HFFc6 (cell line): Measurements from ENCODE around the gene NRF1. TPM values are rescaled to one million over a fixed set of nuclear protein-coding genes. Genes with fewer than 3 reads are reported as not detected.

ENCODE experiments used
- DNase-seq: peaks from one replicate; pipeline ENCODE4 v3.0.0-alpha.2; 2018
- H3K27ac Mint-ChIP-seq: 2 replicates; pipeline ENCODE4 v1.8.0; 2020; ENCODE audit warnings: mild to moderate bottlenecking, mixed read lengths
- H3K27me3 Mint-ChIP-seq: 2 replicates; pipeline ENCODE4 v1.8.0; 2021; ENCODE audit warnings: mild to moderate bottlenecking, moderate library complexity, mixed read lengths; ENCODE audit not compliant: insufficient read depth
- H3K36me3 Mint-ChIP-seq: 2 replicates; pipeline ENCODE4 v1.8.0; 2021; ENCODE audit warnings: low read depth, mixed read lengths
- H3K4me1 Mint-ChIP-seq: 2 replicates; pipeline ENCODE4 v1.8.0; 2020; ENCODE audit warnings: low read depth, mixed read lengths
- H3K4me3 Mint-ChIP-seq: 2 replicates; pipeline ENCODE4 v1.8.0; 2020; ENCODE audit warnings: mild to moderate bottlenecking, moderate library complexity, mixed read lengths
- H3K9me3 Mint-ChIP-seq: 2 replicates; pipeline ENCODE4 v1.8.0; 2020; ENCODE audit warnings: mild to moderate bottlenecking, mixed read lengths
- total RNA-seq, 6 experiments: library from RNA; stranded (reverse); fragmentation: NEBNext Ultra II Directional; extraction: Animal tissue kit (Norgen Biotek cat#: 25700); gene quantifications; 2 replicates in 1 of 6; 3 replicates in 5 of 6; pipeline ENCODE4 v1.2.3, GENCODE V29; 2021
- TF ChIP-seq, protein P1 (sequence below): fragments of 200-600 bp; sonication (generic); IDR thresholded peaks from 2 replicates; pipeline ENCODE4 v1.5.0; 2021; ENCODE audit warnings: antibody characterized with exemption, mild to moderate bottlenecking

Gene NRF1
- total RNA-seq, 6 experiments from 2014 or later = 8.8 to 11.8 (median 10.4) TPM

GRCh38 chr7:129796186-129796775, 184.8 kb downstream of the NRF1 start:
- H3K27me3 Mint-ChIP-seq = peaks cover 12% of the 10 kb centered on the region
- H3K4me3 Mint-ChIP-seq = no peak overlapping the region
- H3K36me3 Mint-ChIP-seq = no peaks in the 10 kb centered on the region
- no peaks in the 10 kb centered on the region for H3K4me1 Mint-ChIP-seq
- TF ChIP-seq, protein P1, sequence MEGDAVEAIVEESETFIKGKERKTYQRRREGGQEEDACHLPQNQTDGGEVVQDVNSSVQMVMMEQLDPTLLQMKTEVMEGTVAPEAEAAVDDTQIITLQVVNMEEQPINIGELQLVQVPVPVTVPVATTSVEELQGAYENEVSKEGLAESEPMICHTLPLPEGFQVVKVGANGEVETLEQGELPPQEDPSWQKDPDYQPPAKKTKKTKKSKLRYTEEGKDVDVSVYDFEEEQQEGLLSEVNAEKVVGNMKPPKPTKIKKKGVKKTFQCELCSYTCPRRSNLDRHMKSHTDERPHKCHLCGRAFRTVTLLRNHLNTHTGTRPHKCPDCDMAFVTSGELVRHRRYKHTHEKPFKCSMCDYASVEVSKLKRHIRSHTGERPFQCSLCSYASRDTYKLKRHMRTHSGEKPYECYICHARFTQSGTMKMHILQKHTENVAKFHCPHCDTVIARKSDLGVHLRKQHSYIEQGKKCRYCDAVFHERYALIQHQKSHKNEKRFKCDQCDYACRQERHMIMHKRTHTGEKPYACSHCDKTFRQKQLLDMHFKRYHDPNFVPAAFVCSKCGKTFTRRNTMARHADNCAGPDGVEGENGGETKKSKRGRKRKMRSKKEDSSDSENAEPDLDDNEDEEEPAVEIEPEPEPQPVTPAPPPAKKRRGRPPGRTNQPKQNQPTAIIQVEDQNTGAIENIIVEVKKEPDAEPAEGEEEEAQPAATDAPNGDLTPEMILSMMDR = no peak
- no peak overlapping the region for H3K27ac Mint-ChIP-seq
- DNase-seq = no peak
- no peaks in the 10 kb centered on the region for H3K9me3 Mint-ChIP-seq

- no peaks in the 10 kb centered on the region for H3K9me3 Mint-ChIP-seq
- no peaks in the 10 kb centered on the region for H3K4me1 Mint-ChIP-seq
- DNase-seq = no peak
- no peak overlapping the region for H3K4me3 Mint-ChIP-seq
- no peak overlapping the region for H3K27ac Mint-ChIP-seq
- TF ChIP-seq, protein P1 = no peak
- H3K27me3 Mint-ChIP-seq = peaks cover 15% of the 10 kb centered on the region; the same call in 1 of the 2 replicates
- no peaks in the 10 kb centered on the region for H3K36me3 Mint-ChIP-seq
Measured at GRCh38 chr7:129797214-129797789, 185.8 kb downstream of the NRF1 start.

DNA sequence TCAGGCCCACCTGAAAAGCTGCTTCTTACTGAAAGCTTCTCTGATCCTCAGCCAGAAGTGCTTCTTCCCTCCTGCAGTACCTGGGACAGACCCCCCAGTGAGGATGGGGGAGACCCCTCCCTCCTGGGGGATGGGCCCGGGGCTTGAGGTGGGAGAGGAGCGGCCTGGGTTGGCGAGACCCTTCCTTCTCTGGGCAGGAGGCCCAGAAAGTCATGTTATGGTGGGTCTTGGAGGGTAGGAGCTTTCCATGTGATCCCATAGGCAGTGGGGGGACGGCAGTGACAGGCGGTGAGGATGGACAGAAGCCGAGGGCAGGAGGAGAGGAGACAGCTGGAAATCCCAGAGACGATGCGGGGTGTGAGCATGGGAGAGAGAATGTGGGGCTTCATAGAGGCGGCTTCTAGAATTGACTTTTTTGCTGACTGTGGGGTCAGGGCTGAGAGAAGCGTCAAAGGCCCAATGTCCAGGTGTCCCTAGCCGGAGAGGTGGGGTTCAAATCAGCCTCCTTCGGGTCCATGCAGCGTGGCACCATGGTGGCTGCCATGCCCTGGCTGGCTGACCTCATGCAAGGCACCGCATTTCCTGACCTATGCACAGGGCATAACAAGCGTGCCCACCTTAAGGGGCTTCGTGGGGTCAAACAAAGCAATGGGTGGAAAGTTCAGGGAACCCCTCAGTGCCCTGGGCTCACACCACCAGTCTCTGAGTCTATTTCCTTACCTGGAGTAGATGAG, 187.3 kb downstream of the NRF1 start:
- DNase-seq = no peak
- Mint-ChIP-seq H3K4me3 (no peak overlapping the region), H3K36me3 (no peaks in the 10 kb centered on the region), H3K9me3 (no peaks in the 10 kb centered on the region), H3K27me3 (peaks cover 18% of the 10 kb centered on the region), H3K27ac (no peak overlapping the region), H3K4me1 (no peaks in the 10 kb centered on the region)
- TF ChIP-seq, protein P1 = no peak

- peaks cover 18% of the 10 kb centered on the region for H3K27me3 Mint-ChIP-seq
- H3K36me3 Mint-ChIP-seq = no peaks in the 10 kb centered on the region
- no peak overlapping the region for H3K27ac Mint-ChIP-seq
- TF ChIP-seq, protein P1 = no peak
- H3K4me3 Mint-ChIP-seq = no peak overlapping the region
- no peak for DNase-seq
- no peaks in the 10 kb centered on the region for H3K9me3 Mint-ChIP-seq
- H3K4me1 Mint-ChIP-seq = no peaks in the 10 kb centered on the region
Measured at GRCh38 chr7:129799350-129799955, 187.9 kb downstream of the NRF1 start.

- no peak overlapping the region for H3K27ac Mint-ChIP-seq
- TF ChIP-seq, protein P1 = no peak
Measured at GRCh38 chr7:129800901-129801300, 189.4 kb downstream of the NRF1 start.

More at GRCh38 chr7:129800901-129801300, 189.4 kb downstream of the NRF1 start:
- no peaks in the 10 kb centered on the region for H3K9me3 Mint-ChIP-seq
- peaks cover 18% of the 10 kb centered on the region for H3K27me3 Mint-ChIP-seq
- no peak for DNase-seq
- H3K4me1 Mint-ChIP-seq = no peaks in the 10 kb centered on the region
- H3K4me3 Mint-ChIP-seq = no peak overlapping the region
- no peaks in the 10 kb centered on the region for H3K36me3 Mint-ChIP-seq
